Breast epithelium (tissue), 4 donors: Measurements from ENCODE around the gene DGKI. TPM values are rescaled to one million over a fixed set of nuclear protein-coding genes. Genes with fewer than 3 reads are reported as not detected.

ENCODE experiments used
- DNase-seq, 2 donors: peaks; one replicate each; pipeline ENCODE4 v3.0.0-alpha.2; 2019; ENCODE audit warnings: low spot score in 2 of 2
- H3K27ac ChIP-seq, 2 donors: fragments of 200-600 bp; sonication (generic) in 1 of 2; one replicate each; pipeline ENCODE4 v1.5.1; 2016 to 2019; ENCODE audit warnings: mild to moderate bottlenecking in 1 of 2
- H3K27me3 ChIP-seq, 2 donors: fragments of 200-600 bp; sonication (generic) in 1 of 2; one replicate each; pipeline versions ENCODE4 v1.5.1 to v1.6.0; 2017 to 2019; ENCODE audit warnings: control low read depth in 1 of 2, mild to moderate bottlenecking in 1 of 2
- H3K36me3 ChIP-seq: fragments of 200-600 bp; one replicate; pipeline ENCODE4 v1.5.1; 2019
- H3K4me1 ChIP-seq, 2 donors: fragments of 200-600 bp; sonication (generic); one replicate each; pipeline ENCODE4 v1.5.1; 2016 to 2019; ENCODE audit warnings: control low read depth in 1 of 2
- H3K4me3 ChIP-seq, 3 donors: fragments of 200-600 bp; sonication (generic); 1 replicate in 2 of 3; 2 replicates in 1 of 3; pipeline ENCODE4 v1.5.1; 2016 to 2019; ENCODE audit warnings: mild to moderate bottlenecking in 3 of 3, moderate library complexity in 2 of 3
- H3K9me3 ChIP-seq, 2 donors: fragments of 200-600 bp; sonication (generic) in 1 of 2; one replicate each; pipeline ENCODE4 v1.5.1; 2016 to 2019; ENCODE audit warnings: control low read depth in 1 of 2
- CTCF ChIP-seq, 3 donors: fragments of 450-650 bp; IDR thresholded peaks; one replicate each; pipeline ENCODE4 v1.5.1; 2016 to 2017; ENCODE audit warnings: antibody characterized with exemption in 3 of 3, mild to moderate bottlenecking in 3 of 3, moderate library complexity in 3 of 3
- POLR2A ChIP-seq: fragments of 450-650 bp; IDR thresholded peaks from one replicate; pipeline ENCODE4 v1.6.1; 2016; ENCODE audit warnings: antibody characterized with exemption, mild to moderate bottlenecking, moderate library complexity
- POLR2AphosphoS5 ChIP-seq, 3 donors: sonication (generic); formaldehyde crosslinking; IDR thresholded peaks; one replicate each; pipeline ENCODE4 v1.6.1; 2017; ENCODE audit warnings: antibody characterized with exemption in 3 of 3
- intact Hi-C: fragments of 100-400 bp; cut with DNase I; formaldehyde crosslinking; loops from one replicate; pipeline ENCODE4 v1.15.1; 2023; ENCODE audit warnings: low total_unique reads
- total RNA-seq, 3 donors: library from RNA; depleted of rRNA; stranded (reverse); fragments of >200 nt; gene quantifications; one replicate each; pipeline ENCODE4 v1.1.0, GENCODE V29; 2016

Gene DGKI
- total RNA-seq, 3 donors from 2014 or later, result 2.7 to 4.1 (median 2.9) TPM

- Histone ChIP-seq H3K4me1 (peaks cover 0 to 7% of the 10 kb centered on the region in 2 donors), H3K27me3 (no peaks in the 10 kb centered on the region), H3K9me3 (no peaks in the 10 kb centered on the region), H3K27ac (peak overlapping the region; percentile 73 to 80), H3K36me3 (no peaks in the 10 kb centered on the region), H3K4me3 (peak overlapping the region in 1 of 3 donors; percentile 17)
- intact Hi-C loops, result no loop called here
- TF ChIP-seq CTCF (IDR thresholded peaks at IDR 0.05) (no peak), POLR2A (no peak), POLR2AphosphoS5 (IDR thresholded peaks at IDR 0.05) (no peak)
- peak in 1 of 2 donors; percentile 37 for DNase-seq
Observed at GRCh38 chr7:137462074-137462715, 384.6 kb downstream of the DGKI start.

GRCh38 chr7:137458399-137458798, 388.4 kb downstream of the DGKI start:
- intact Hi-C loops, result no loop called here
- no peak for DNase-seq
- Histone ChIP-seq H3K36me3 (no peaks in the 10 kb centered on the region), H3K4me3 (no peak overlapping the region), H3K9me3 (no peaks in the 10 kb centered on the region), H3K27ac (peak overlapping the region; percentile 13 to 33), H3K4me1 (peaks cover 0 to 10% of the 10 kb centered on the region in 2 donors), H3K27me3 (no peaks in the 10 kb centered on the region)
- TF ChIP-seq CTCF (IDR thresholded peaks at IDR 0.05), result no peak
- no peak for TF ChIP-seq POLR2A
- no peak for TF ChIP-seq POLR2AphosphoS5 (IDR thresholded peaks at IDR 0.05)

GRCh38 chr7:137454767-137455166, 392.0 kb downstream of the DGKI start:
- DNase-seq, result peak in 1 of 2 donors; percentile 42
- no peaks in the 10 kb centered on the region for H3K36me3 ChIP-seq
- no peak overlapping the region for H3K4me3 ChIP-seq
- H3K27me3 ChIP-seq, result no peaks in the 10 kb centered on the region
- intact Hi-C loops, result no loop called here
- H3K4me1 ChIP-seq, result peaks cover 0 to 5% of the 10 kb centered on the region in 2 donors
- TF ChIP-seq POLR2A (no peak), POLR2AphosphoS5 (IDR thresholded peaks at IDR 0.05) (peak; percentile 41 to 70 (median 63))
- no peaks in the 10 kb centered on the region for H3K9me3 ChIP-seq
- H3K27ac ChIP-seq, result peak overlapping the region; percentile 75 to 90

GRCh38 chr7:137454246-137454724, 392.5 kb downstream of the DGKI start:
- H3K36me3 ChIP-seq, result no peaks in the 10 kb centered on the region
- intact Hi-C loops, result no loop called here
- H3K27ac ChIP-seq, result peak overlapping the region; percentile 75 to 90
- TF ChIP-seq CTCF (IDR thresholded peaks at IDR 0.05), result peak; percentile 59 to 82 (median 66)
- no peak for TF ChIP-seq POLR2A
- TF ChIP-seq POLR2AphosphoS5 (IDR thresholded peaks at IDR 0.05), result no peak
- peaks cover 0 to 5% of the 10 kb centered on the region in 2 donors for H3K4me1 ChIP-seq
- no peaks in the 10 kb centered on the region for H3K9me3 ChIP-seq
- DNase-seq, result no peak
- no peak overlapping the region for H3K4me3 ChIP-seq
- H3K27me3 ChIP-seq, result no peaks in the 10 kb centered on the region

GRCh38 chr7:137453356-137453755, 393.4 kb downstream of the DGKI start:
- Histone ChIP-seq H3K27ac (peak overlapping the region; percentile 39 to 49), H3K4me3 (no peak overlapping the region), H3K9me3 (no peaks in the 10 kb centered on the region), H3K36me3 (no peaks in the 10 kb centered on the region), H3K27me3 (no peaks in the 10 kb centered on the region), H3K4me1 (peaks cover 0 to 5% of the 10 kb centered on the region in 2 donors)
- intact Hi-C loops, result no loop called here
- TF ChIP-seq POLR2AphosphoS5 (IDR thresholded peaks at IDR 0.05) (no peak), CTCF (IDR thresholded peaks at IDR 0.05) (no peak), POLR2A (no peak)
- no peak for DNase-seq
